Epithelial cell of proximal tubule (primary cell): Measurements from ENCODE around the gene DMAC2L. TPM values are rescaled to one million over a fixed set of nuclear protein-coding genes. Genes with fewer than 3 reads are reported as not detected.
A peak's percentile ranks its signal among the peaks of the same experiment; 100 is the strongest.

ENCODE experiments used
- DNase-seq: peaks from one replicate; pipeline ENCODE4 v3.0.0-alpha.2; 2011; ENCODE audit warnings: low read depth
- H3K4me3 ChIP-seq: 2 replicates; pipeline ENCODE4 v1.5.1; 2011; ENCODE audit warnings: low read depth, mild to moderate bottlenecking, low read length
- CTCF ChIP-seq: conservative IDR thresholded peaks from 2 replicates; pipeline ENCODE4 v1.5.1; 2012; ENCODE audit warnings: low read depth, mild to moderate bottlenecking, low read length
- total RNA-seq: library from RNA; depleted of rRNA; stranded (reverse); fragments of >200 nt; gene quantifications from 2 replicates; pipeline ENCODE4 v1.2.3, GENCODE V29; 2015

DMAC2L gene
- total RNA-seq, 1 donor from 2014 or later, result 5.4 TPM

- TF ChIP-seq CTCF, result peak; percentile 97
- peak overlapping the region; percentile 10 for H3K4me3 ChIP-seq
- peak; percentile 78 for DNase-seq
Observed at GRCh38 chr14:50321009-50321660, 9.0 kb downstream of the DMAC2L start.

- no peak for TF ChIP-seq CTCF
- no peak for DNase-seq
- no peak overlapping the region for H3K4me3 ChIP-seq
Observed at GRCh38 chr14:50331596-50331995, 19.5 kb downstream of the DMAC2L start.

- no peak for DNase-seq
- H3K4me3 ChIP-seq, result no peak overlapping the region
- no peak for TF ChIP-seq CTCF
Observed at GRCh38 chr14:50333014-50333509, 20.9 kb downstream of the DMAC2L start.

GRCh38 chr14:50334211-50334610, 22.1 kb downstream of the DMAC2L start:
- TF ChIP-seq CTCF, result no peak
- no peak overlapping the region for H3K4me3 ChIP-seq

GRCh38 chr14:50335389-50335788, 23.3 kb downstream of the DMAC2L start:
- DNase-seq, result no peak
- no peak overlapping the region for H3K4me3 ChIP-seq
- TF ChIP-seq CTCF, result no peak

More at GRCh38 chr14:50334211-50334610, 22.1 kb downstream of the DMAC2L start:
- DNase-seq, result no peak

GRCh38 chr14:50335989-50336824, 24.1 kb downstream of the DMAC2L start:
- no peak overlapping the region for H3K4me3 ChIP-seq
- no peak for TF ChIP-seq CTCF
- no peak for DNase-seq
